Measurements from ENCODE around the gene LRRC32. TPM values are rescaled to one million over a fixed set of nuclear protein-coding genes. Genes with fewer than 3 reads are reported as not detected.

The LRRC32 gene
- total RNA-seq, 4 donors from 2014 or later: 14.5 to 35.5 (median 23.4) TPM

- in situ Hi-C loops (cut with MboI; ENCODE audit: low sequenced_read_pairs in 4 of 4) (no loop called here), intact Hi-C loops (cut with DNase I; ENCODE audit: low total_unique reads) (no loop called here)
- ATAC-seq (no peak), DNase-seq (no peak)
- Histone ChIP-seq H3K27me3 (no peaks in the 10 kb centered on the region), H3K36me3 (no peaks in the 10 kb centered on the region), H3K9me3 (peaks cover 0 to 3% (median 0%) of the 10 kb centered on the region in 3 donors), H3K4me3 (no peak overlapping the region), H3K27ac (no peak overlapping the region), H3K4me1 (peaks cover 0 to 15% of the 10 kb centered on the region in 2 donors)
- TF ChIP-seq CTCF (IDR thresholded peaks at IDR 0.05 in 4 of 5, conservative IDR thresholded peaks at IDR 0.05 in 1 of 5): no peak
These were observed 44.9 kb downstream of the LRRC32 start for GRCh38 chr11:76625472-76626186.

GRCh38 chr11:76624500-76625379 is 45.8 kb downstream of the LRRC32 start:
- in situ Hi-C loops (cut with MboI; ENCODE audit: low sequenced_read_pairs in 4 of 4): no loop called here
- Histone ChIP-seq H3K27ac (no peak overlapping the region), H3K4me1 (peaks cover 0 to 8% of the 10 kb centered on the region in 2 donors), H3K4me3 (no peak overlapping the region), H3K36me3 (no peaks in the 10 kb centered on the region), H3K27me3 (no peaks in the 10 kb centered on the region), H3K9me3 (peaks cover 0 to 3% (median 0%) of the 10 kb centered on the region in 3 donors)
- intact Hi-C loops (cut with DNase I; ENCODE audit: low total_unique reads): no loop called here
- no peak for ATAC-seq
- TF ChIP-seq CTCF (IDR thresholded peaks at IDR 0.05 in 4 of 5, conservative IDR thresholded peaks at IDR 0.05 in 1 of 5) (no peak), POLR2A (IDR thresholded peaks at IDR 0.05) (no peak)
- no peak for DNase-seq

- DNase-seq (no peak), ATAC-seq (no peak)
- no peaks in the 10 kb centered on the region for H3K27me3 ChIP-seq
- in situ Hi-C loops (cut with MboI; ENCODE audit: low sequenced_read_pairs in 4 of 4): no loop called here
- TF ChIP-seq POLR2A (IDR thresholded peaks at IDR 0.05) (no peak), CTCF (IDR thresholded peaks at IDR 0.05 in 4 of 5, conservative IDR thresholded peaks at IDR 0.05 in 1 of 5) (no peak)
- H3K27ac ChIP-seq: no peak overlapping the region
- intact Hi-C loops (cut with DNase I; ENCODE audit: low total_unique reads): no loop called here
- no peak overlapping the region for H3K4me3 ChIP-seq
- H3K36me3 ChIP-seq: no peaks in the 10 kb centered on the region
- H3K4me1 ChIP-seq: peaks cover 0 to under 1% of the 10 kb centered on the region in 2 donors
- peaks cover 0 to 3% (median 0%) of the 10 kb centered on the region in 3 donors for H3K9me3 ChIP-seq
These were observed 46.6 kb downstream of the LRRC32 start for GRCh38 chr11:76623884-76624419.

GRCh38 chr11:76623171-76623883 is 47.2 kb downstream of the LRRC32 start:
- in situ Hi-C loops (cut with MboI; ENCODE audit: low sequenced_read_pairs in 4 of 4): no loop called here
- Histone ChIP-seq H3K27me3 (no peaks in the 10 kb centered on the region), H3K36me3 (no peaks in the 10 kb centered on the region), H3K9me3 (peaks cover 0 to 3% (median 0%) of the 10 kb centered on the region in 3 donors), H3K4me3 (no peak overlapping the region), H3K27ac (no peak overlapping the region), H3K4me1 (no peaks in the 10 kb centered on the region)
- TF ChIP-seq POLR2A (IDR thresholded peaks at IDR 0.05): no peak
- TF ChIP-seq CTCF (IDR thresholded peaks at IDR 0.05 in 4 of 5, conservative IDR thresholded peaks at IDR 0.05 in 1 of 5): no peak
- DNase-seq: no peak
- intact Hi-C loops (cut with DNase I; ENCODE audit: low total_unique reads): no loop called here
- no peak for ATAC-seq
